ENCODE data around the gene CMTM3.

The CMTM3 gene

GRCh38 chr16:66599726-66600125, 4.8 kb upstream of the CMTM3 start:
- Histone ChIP-seq H3K27ac (replicated peaks) (no peak overlapping the region), H3K27me3 (ENCODE audit: insufficient read depth, poor library complexity, severe bottlenecking) (no peaks in the 10 kb centered on the region), H3K4me3 (replicated peaks; ENCODE audit: insufficient read depth, low read length) (no peak overlapping the region)
- no peak for DNase-seq (ENCODE audit: low read depth in 1 of 2, low spot score in 1 of 2)
- TF ChIP-seq REST (IDR thresholded peaks at IDR 0.05; ENCODE audit: insufficient replicate concordance, low read depth) (no peak), GABPA (IDR thresholded peaks at IDR 0.05; ENCODE audit: low read depth) (no peak), POLR2AphosphoS5 (IDR thresholded peaks at IDR 0.05; ENCODE audit: low read depth) (no peak), SPI1 (IDR thresholded peaks at IDR 0.05; ENCODE audit: borderline replicate concordance, low read depth) (no peak)
- TF ChIP-seq, protein P1, sequence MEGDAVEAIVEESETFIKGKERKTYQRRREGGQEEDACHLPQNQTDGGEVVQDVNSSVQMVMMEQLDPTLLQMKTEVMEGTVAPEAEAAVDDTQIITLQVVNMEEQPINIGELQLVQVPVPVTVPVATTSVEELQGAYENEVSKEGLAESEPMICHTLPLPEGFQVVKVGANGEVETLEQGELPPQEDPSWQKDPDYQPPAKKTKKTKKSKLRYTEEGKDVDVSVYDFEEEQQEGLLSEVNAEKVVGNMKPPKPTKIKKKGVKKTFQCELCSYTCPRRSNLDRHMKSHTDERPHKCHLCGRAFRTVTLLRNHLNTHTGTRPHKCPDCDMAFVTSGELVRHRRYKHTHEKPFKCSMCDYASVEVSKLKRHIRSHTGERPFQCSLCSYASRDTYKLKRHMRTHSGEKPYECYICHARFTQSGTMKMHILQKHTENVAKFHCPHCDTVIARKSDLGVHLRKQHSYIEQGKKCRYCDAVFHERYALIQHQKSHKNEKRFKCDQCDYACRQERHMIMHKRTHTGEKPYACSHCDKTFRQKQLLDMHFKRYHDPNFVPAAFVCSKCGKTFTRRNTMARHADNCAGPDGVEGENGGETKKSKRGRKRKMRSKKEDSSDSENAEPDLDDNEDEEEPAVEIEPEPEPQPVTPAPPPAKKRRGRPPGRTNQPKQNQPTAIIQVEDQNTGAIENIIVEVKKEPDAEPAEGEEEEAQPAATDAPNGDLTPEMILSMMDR (IDR thresholded peaks at IDR 0.05; ENCODE audit: insufficient read depth, low read length): no peak

DNA sequence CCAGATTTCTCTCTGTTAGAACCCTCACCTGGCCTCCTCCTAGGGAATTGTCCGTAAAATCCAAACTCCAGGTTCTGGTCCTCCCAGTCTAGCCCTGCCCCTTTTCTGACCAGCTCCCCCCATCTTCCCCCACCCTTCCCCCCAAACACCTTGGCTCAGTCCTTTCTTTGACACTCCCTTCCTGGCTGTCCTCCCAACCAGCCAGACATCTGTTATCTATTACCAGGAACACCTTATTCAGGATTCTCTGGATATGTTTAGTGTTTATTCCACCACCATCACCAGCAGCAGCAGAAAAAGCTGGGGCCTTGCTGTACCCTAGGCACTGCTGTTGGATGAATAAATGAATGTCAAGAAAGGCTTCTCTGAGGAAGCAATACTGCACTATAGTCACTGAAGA, 4.0 kb upstream of the CMTM3 start:
- TF ChIP-seq, protein P1 (IDR thresholded peaks at IDR 0.05; ENCODE audit: insufficient read depth, low read length): no peak
- TF ChIP-seq REST (IDR thresholded peaks at IDR 0.05; ENCODE audit: insufficient replicate concordance, low read depth) (no peak), GABPA (IDR thresholded peaks at IDR 0.05; ENCODE audit: low read depth) (no peak), SPI1 (IDR thresholded peaks at IDR 0.05; ENCODE audit: borderline replicate concordance, low read depth) (no peak), POLR2AphosphoS5 (IDR thresholded peaks at IDR 0.05; ENCODE audit: low read depth) (no peak)

DNA sequence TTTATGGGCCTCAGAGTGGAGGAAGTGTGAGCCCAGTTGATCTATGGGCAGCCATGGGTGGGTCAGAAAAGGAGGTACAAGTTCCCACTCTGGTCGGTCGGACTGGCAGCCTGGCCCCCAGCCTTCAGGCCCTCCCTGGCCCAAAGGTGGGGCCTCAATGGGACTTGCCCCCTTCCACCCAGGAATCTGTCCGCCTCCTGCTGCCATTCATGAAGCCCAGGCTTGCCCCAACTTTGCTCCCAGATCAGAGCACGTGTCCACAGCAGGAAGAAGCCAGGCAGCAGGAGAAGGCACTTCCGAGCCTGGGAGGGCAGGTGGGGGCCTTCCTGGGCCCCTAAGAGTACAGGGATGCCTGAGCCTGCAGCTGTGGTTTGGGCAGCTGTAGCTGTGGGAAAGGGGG, 3.0 kb upstream of the CMTM3 start:
- Histone ChIP-seq H3K4me3 (replicated peaks; ENCODE audit: insufficient read depth, low read length) (no peak overlapping the region), H3K27me3 (ENCODE audit: insufficient read depth, poor library complexity, severe bottlenecking) (no peaks in the 10 kb centered on the region), H3K27ac (replicated peaks) (no peak overlapping the region)
- no peak for TF ChIP-seq POLR2AphosphoS5 (IDR thresholded peaks at IDR 0.05; ENCODE audit: low read depth)
- no peak for DNase-seq (ENCODE audit: low read depth in 1 of 2, low spot score in 1 of 2)

More for the DNA sequence above, 4.0 kb upstream of the CMTM3 start:
- Histone ChIP-seq H3K4me3 (replicated peaks; ENCODE audit: insufficient read depth, low read length) (no peak overlapping the region), H3K27me3 (ENCODE audit: insufficient read depth, poor library complexity, severe bottlenecking) (no peaks in the 10 kb centered on the region), H3K27ac (replicated peaks) (no peak overlapping the region)
- DNase-seq (ENCODE audit: low read depth in 1 of 2, low spot score in 1 of 2): no peak

DNA sequence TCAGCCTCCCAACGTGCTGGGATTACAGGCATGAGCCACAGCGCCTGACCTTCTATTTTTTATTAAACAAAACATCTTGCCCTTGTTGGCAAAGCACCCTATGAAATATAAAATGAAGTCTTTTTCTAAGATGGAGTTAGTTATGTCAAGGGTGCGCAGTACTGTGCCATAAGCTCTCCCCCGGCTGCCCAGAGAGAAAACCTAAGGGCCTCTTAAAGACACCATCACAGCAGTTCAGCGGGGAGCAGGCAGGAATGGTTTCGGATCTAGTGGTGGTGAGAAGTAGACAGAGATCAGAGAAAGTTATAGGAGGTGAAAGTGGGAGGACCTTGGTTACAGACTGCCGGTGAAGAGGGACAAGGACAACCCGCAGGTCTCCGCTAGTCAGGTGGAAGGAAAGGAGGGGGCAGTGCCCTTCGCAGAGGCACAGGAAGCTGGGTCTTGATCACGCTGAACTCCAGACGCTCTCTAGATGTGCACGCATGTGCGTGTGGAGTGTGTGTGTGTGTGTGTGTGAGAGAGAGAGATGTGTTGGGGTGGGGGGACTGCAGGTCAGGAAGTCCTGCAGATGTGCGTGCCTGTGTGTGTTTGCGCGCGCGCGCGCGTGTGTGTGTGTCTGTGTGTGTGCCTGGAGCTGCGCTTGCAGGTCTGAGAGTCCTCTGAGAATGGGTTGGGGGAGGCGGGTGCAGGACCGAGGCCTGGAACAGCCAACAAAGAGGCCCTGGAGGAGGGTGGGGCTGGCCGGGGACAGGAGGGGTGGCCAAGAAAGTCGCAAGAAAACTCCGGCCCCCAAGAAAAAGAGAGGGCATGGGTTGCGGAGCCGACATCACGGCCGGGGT, 748 bp upstream of the CMTM3 start:
- peak overlapping the region; percentile 88 for H3K27ac ChIP-seq (replicated peaks)
- TF ChIP-seq POLR2AphosphoS5 (IDR thresholded peaks at IDR 0.05; ENCODE audit: low read depth) (peak; percentile 89), SPI1 (IDR thresholded peaks at IDR 0.05; ENCODE audit: borderline replicate concordance, low read depth) (no peak), REST (IDR thresholded peaks at IDR 0.05; ENCODE audit: insufficient replicate concordance, low read depth) (no peak), GABPA (IDR thresholded peaks at IDR 0.05; ENCODE audit: low read depth) (no peak)
- peak overlapping the region; percentile 84 for H3K4me3 ChIP-seq (replicated peaks; ENCODE audit: insufficient read depth, low read length)
- H3K27me3 ChIP-seq (ENCODE audit: insufficient read depth, poor library complexity, severe bottlenecking): no peaks in the 10 kb centered on the region
- DNase-seq (ENCODE audit: low read depth in 1 of 2, low spot score in 1 of 2): peak; percentile 86 to 95

Data from HL-60 (cell line).